Kidney epithelial cell (primary cell): ENCODE results near the gene SPTBN1. TPM values are rescaled to one million over a fixed set of nuclear protein-coding genes. Genes with fewer than 3 reads are reported as not detected.
"Not testable (repeated sequence)": the region's sequence is repeated elsewhere in the genome, so short reads cannot be mapped to it uniquely, and the experiment has no call there.

Source experiments
- DNase-seq: peaks from one replicate; pipeline ENCODE4 v3.0.0-alpha.2; 2010; ENCODE audit warnings: low read depth
- H3K27me3 ChIP-seq: 2 replicates; pipeline ENCODE4 v1.6.0; 2011; ENCODE audit warnings: low read length; ENCODE audit not compliant: control insufficient read depth, insufficient read depth
- H3K36me3 ChIP-seq: 2 replicates; pipeline ENCODE4 v1.5.1; 2011; ENCODE audit warnings: low read length; ENCODE audit not compliant: control insufficient read depth, insufficient read depth
- H3K4me3 ChIP-seq: 2 replicates; pipeline ENCODE4 v1.5.1; 2011; ENCODE audit warnings: low read depth, mild to moderate bottlenecking, control low read depth, low read length
- CTCF ChIP-seq: IDR thresholded peaks from 2 replicates; pipeline ENCODE4 v1.5.1; 2011; ENCODE audit warnings: mild to moderate bottlenecking, moderate library complexity, low read length, control low read depth, inconsistent platforms; ENCODE audit not compliant: insufficient read depth, poor library complexity, severe bottlenecking
- total RNA-seq: library from RNA; depleted of rRNA; stranded (reverse); fragments of >200 nt; gene quantifications from 2 replicates; pipeline ENCODE4 v1.2.3, GENCODE V29; 2015

SPTBN1 gene
- total RNA-seq, 1 donor from 2014 or later: 492 TPM

- no peaks in the 10 kb centered on the region for H3K27me3 ChIP-seq
- DNase-seq: no peak
- no peaks in the 10 kb centered on the region for H3K36me3 ChIP-seq
- H3K4me3 ChIP-seq: no peak overlapping the region
- no peak for TF ChIP-seq CTCF
These were observed 52.4 kb downstream of the SPTBN1 start for GRCh38 chr2:54508541-54508940.

- not testable (repeated sequence) for H3K4me3 ChIP-seq, H3K27me3 ChIP-seq, DNase-seq, H3K36me3 ChIP-seq
These were observed 52.9 kb downstream of the SPTBN1 start for GRCh38 chr2:54509043-54509442.

- TF ChIP-seq CTCF: no peak
- Histone ChIP-seq H3K4me3 (no peak overlapping the region), H3K27me3 (no peaks in the 10 kb centered on the region), H3K36me3 (no peaks in the 10 kb centered on the region)
- no peak for DNase-seq
These were observed 54.8 kb downstream of the SPTBN1 start for GRCh38 chr2:54510916-54511315.

DNA sequence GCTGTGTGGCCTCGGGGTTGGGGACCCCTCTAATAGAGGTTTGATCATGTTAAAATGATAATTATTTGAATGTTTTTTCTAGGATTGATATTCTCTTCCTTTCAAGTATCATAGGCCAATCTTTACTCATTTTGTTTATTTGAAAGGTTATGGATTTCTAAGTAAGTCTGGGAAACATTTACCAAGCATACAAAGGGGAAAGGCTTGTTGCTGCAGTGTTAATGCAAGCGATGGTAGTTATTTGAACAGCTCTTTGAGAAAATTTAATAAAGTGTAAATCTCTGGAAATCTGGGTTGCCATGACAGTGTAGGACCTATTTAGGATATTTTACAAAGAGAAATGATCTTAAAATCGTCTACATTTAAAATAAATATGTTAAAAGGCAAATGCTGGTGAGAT is 56.1 kb downstream of the SPTBN1 start:
- Histone ChIP-seq H3K4me3 (no peak overlapping the region), H3K36me3 (no peaks in the 10 kb centered on the region), H3K27me3 (no peaks in the 10 kb centered on the region)
- TF ChIP-seq CTCF: no peak
- DNase-seq: no peak

DNA sequence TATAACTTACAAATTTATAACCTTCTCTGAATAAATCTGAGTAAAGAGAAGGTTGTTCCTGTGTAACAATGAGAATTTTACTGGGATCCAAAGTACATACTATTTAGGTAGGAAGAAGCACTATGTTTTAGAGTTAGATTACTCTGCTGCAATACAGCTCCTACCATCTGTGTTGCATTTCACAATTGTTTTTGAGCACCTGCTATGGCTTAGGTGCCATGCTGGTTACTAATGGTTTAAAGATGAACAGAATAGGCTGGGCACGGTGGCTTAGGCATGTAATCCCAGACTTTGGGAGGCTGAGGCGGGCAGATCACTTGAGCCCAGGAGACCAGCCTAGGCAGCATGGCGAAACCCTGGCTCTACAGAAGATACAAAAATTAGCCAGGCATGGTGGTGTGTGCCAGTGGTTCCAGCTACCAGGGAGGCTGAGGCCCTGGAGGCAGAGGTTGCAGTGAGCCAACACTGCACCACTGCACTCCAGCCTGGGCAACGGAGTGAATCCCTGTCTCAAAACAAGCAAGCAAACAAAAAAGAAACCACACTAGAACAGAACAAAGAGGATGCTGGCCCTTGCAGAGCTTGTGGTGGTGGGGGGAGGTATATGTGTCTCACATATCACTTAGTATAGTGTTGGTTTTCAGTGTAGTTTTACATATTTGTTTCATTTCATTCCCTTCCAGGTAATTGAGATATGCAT is 56.7 kb downstream of the SPTBN1 start:
- H3K27me3 ChIP-seq: no peaks in the 10 kb centered on the region
- no peak for TF ChIP-seq CTCF
- no peaks in the 10 kb centered on the region for H3K36me3 ChIP-seq
- H3K4me3 ChIP-seq: no peak overlapping the region
- DNase-seq: no peak

DNA sequence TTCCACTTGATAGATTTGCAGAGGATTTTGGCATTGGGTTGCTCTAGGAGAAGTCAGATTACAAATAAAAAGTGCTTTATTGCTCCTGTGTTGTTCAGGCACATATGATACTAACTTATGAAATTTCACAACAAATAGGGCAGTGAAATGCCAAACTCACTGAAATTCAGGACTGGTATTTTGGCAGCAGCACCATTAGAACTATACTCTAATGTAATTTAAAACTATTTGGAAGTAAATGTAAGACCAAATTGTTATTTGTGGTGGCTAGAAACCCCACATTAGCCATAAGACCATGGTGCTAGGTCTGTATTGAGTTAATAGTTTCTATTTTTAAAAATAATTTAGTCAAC is 57.2 kb downstream of the SPTBN1 start:
- DNase-seq: no peak

More for the DNA sequence above, 57.2 kb downstream of the SPTBN1 start:
- no peak for TF ChIP-seq CTCF
- no peak overlapping the region for H3K4me3 ChIP-seq
- no peaks in the 10 kb centered on the region for H3K36me3 ChIP-seq
- no peaks in the 10 kb centered on the region for H3K27me3 ChIP-seq
